Measurements from ENCODE around the gene ATN1.

DNA sequence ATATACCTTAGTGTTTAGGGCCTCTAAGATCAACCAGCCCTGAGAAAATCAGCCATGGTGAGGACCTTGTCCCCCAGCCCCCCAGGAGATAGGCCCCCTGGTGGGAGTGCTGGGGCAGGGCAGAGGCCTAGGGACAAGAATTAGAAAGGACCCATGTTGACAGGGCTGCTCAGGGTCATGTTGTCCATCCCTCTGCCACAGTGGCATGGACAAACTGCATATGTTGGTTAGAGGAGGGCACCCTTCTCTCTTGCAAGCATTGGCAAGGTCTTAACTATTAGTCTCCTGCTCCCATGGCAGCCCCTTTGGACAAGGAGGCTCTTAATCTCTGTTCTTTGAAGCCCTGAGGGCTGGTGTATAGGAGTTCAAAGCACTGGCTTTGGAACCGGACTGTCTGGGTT is 22.6 kb downstream of the ATN1 start:
- TF ChIP-seq POLR2AphosphoS5 (IDR thresholded peaks at IDR 0.05) = no peak
- no peak for TF ChIP-seq CTCF (IDR thresholded peaks at IDR 0.05)
- no peak for TF ChIP-seq POLR2A (IDR thresholded peaks at IDR 0.05)

Measured in sigmoid colon (tissue), 4 donors.